IMR-90 (cell line): ENCODE results near the gene TBC1D22A. TPM values are rescaled to one million over a fixed set of nuclear protein-coding genes. Genes with fewer than 3 reads are reported as not detected.

ENCODE experiments used
- ATAC-seq: fragments of 200-7000 bp; cut with Tn5 transposase; 2 replicates; pipeline ENCODE4 v1.9.1; 2020; ENCODE audit warnings: low read depth, mild to moderate bottlenecking, moderate library complexity
- BruUV-seq: library from RNA; stranded (reverse); fragments of 400-500 nt; replicated peaks from 2 replicates; lab custom pipeline; 2021; lab: Mats Ljungman, UMichigan
- CTCF ChIA-PET: fragments of 300-600 bp; formaldehyde crosslinking; extraction: SDS; loops from one replicate; lab custom pipeline; 2021; ENCODE audit warnings: antibody characterized with exemption; lab: Yijun Ruan, JAX
- POLR2A ChIA-PET: fragments of 300-600 bp; sonication (Branson Sonifier 250); formaldehyde crosslinking; loops from one replicate; lab custom pipeline; 2022; ENCODE audit warnings: antibody characterized with exemption; ENCODE audit not compliant: unreplicated experiment; lab: Charles Lee
- DNase-seq: peaks from one replicate; pipeline ENCODE4 v3.0.0; 2013
- H2AFZ ChIP-seq: replicated peaks from 2 replicates; pipeline ENCODE3; 2013; ENCODE audit warnings: low read length, mild to moderate bottlenecking; ENCODE audit not compliant: poor library complexity
- H2AK5ac ChIP-seq: 2 replicates; pipeline ENCODE4 v1.6.1; 2013; ENCODE audit warnings: low read depth, low read length, inconsistent platforms
- H2AK9ac ChIP-seq: replicated peaks from 2 replicates; pipeline ENCODE3; 2013; ENCODE audit warnings: mild to moderate bottlenecking, low read depth, low read length, moderate library complexity; ENCODE audit not compliant: poor library complexity
- H2BK120ac ChIP-seq: 2 replicates; pipeline ENCODE4 v1.6.1; 2013; ENCODE audit warnings: low read depth, low read length, inconsistent platforms
- H2BK15ac ChIP-seq: 3 replicates; pipeline ENCODE4 v1.6.1; 2013; ENCODE audit warnings: low read depth, low read length, inconsistent platforms
- H2BK20ac ChIP-seq: 2 replicates; pipeline ENCODE4 v1.6.1; 2013; ENCODE audit warnings: low read depth, mild to moderate bottlenecking, inconsistent platforms, low read length, moderate library complexity
- H2BK5ac ChIP-seq: 2 replicates; pipeline ENCODE4 v1.6.1; 2013; ENCODE audit warnings: mild to moderate bottlenecking, low read depth, low read length, inconsistent platforms; ENCODE audit not compliant: poor library complexity, severe bottlenecking
- H3K14ac ChIP-seq: replicated peaks from 2 replicates; pipeline ENCODE4 v1.6.1; 2013; ENCODE audit warnings: low read depth, low read length, inconsistent platforms
- H3K18ac ChIP-seq: 2 replicates; pipeline ENCODE4 v1.6.1; 2013; ENCODE audit warnings: low read depth, low read length, control low read depth
- H3K23ac ChIP-seq: 2 replicates; pipeline ENCODE4 v1.6.1; 2013; ENCODE audit warnings: low read depth, low read length, inconsistent platforms
- H3K27ac ChIP-seq: 2 replicates; pipeline ENCODE4 v1.5.1; 2013; ENCODE audit warnings: mild to moderate bottlenecking, control low read depth, low read length; ENCODE audit not compliant: insufficient read depth
- H3K27me3 ChIP-seq: 2 replicates; pipeline ENCODE4 v1.6.1; 2013; ENCODE audit warnings: low read length; ENCODE audit not compliant: control insufficient read depth, insufficient read depth
- H3K36me3 ChIP-seq: 2 replicates; pipeline ENCODE4 v1.6.1; 2013; ENCODE audit warnings: low read length, mixed read lengths; ENCODE audit not compliant: control insufficient read depth, insufficient read depth
- H3K4ac ChIP-seq: 2 replicates; pipeline ENCODE4 v1.6.1; 2013; ENCODE audit warnings: low read depth, low read length, inconsistent platforms
- H3K4me1 ChIP-seq: 2 replicates; pipeline ENCODE4 v1.6.1; 2013; ENCODE audit warnings: low read length, mixed read lengths; ENCODE audit not compliant: control insufficient read depth, insufficient read depth
- H3K4me2 ChIP-seq: 2 replicates; pipeline ENCODE4 v1.6.1; 2013; ENCODE audit warnings: low read depth, mild to moderate bottlenecking, control low read depth, low read length, moderate library complexity
- H3K4me3 ChIP-seq: 2 replicates; pipeline ENCODE4 v1.5.1; 2013; ENCODE audit warnings: low read depth, mild to moderate bottlenecking, control low read depth, low read length, moderate library complexity; ENCODE audit not compliant: insufficient read depth
- H3K56ac ChIP-seq: 2 replicates; pipeline ENCODE4 v1.6.1; 2013; ENCODE audit warnings: low read length, inconsistent platforms; ENCODE audit not compliant: insufficient read depth; ENCODE audit errors: extremely low read depth
- H3K79me1 ChIP-seq, 2 experiments: 2 replicates each; pipeline ENCODE4 v1.6.1; 2013; ENCODE audit warnings: low read length in 2 of 2, inconsistent platforms in 1 of 2, low read depth in 1 of 2
- H3K9ac ChIP-seq: 2 replicates; pipeline ENCODE4 v1.6.1; 2013; ENCODE audit warnings: low read depth, low read length, control low read depth
- H3K9me1 ChIP-seq: 2 replicates; pipeline ENCODE4 v1.6.1; 2013; ENCODE audit warnings: low read length, inconsistent platforms; ENCODE audit not compliant: insufficient read depth
- H3K9me3 ChIP-seq: 2 replicates; pipeline ENCODE4 v1.6.1; 2013; ENCODE audit warnings: low read length; ENCODE audit not compliant: control insufficient read depth, insufficient read depth
- H4K20me1 ChIP-seq: 2 replicates; pipeline ENCODE4 v1.6.1; 2013; ENCODE audit warnings: low read length, inconsistent platforms; ENCODE audit not compliant: insufficient read depth
- H4K5ac ChIP-seq: 2 replicates; pipeline ENCODE4 v1.6.1; 2013; ENCODE audit warnings: mild to moderate bottlenecking, low read depth, low read length, control low read depth
- H4K8ac ChIP-seq, 2 experiments: 2 replicates each; pipeline ENCODE4 v1.6.1; 2013; ENCODE audit warnings: low read depth in 2 of 2, low read length in 2 of 2, control low read depth in 1 of 2, inconsistent platforms in 1 of 2
- H4K91ac ChIP-seq: 2 replicates; pipeline ENCODE4 v1.6.1; 2013; ENCODE audit warnings: low read depth, low read length, inconsistent platforms; ENCODE audit not compliant: insufficient read depth
- BHLHE40 ChIP-seq: fragments of 150-350 bp; IDR thresholded peaks from 2 replicates; pipeline ENCODE4 v1.6.1; 2016; ENCODE audit warnings: mild to moderate bottlenecking, low read depth, low read length
- CEBPB ChIP-seq: IDR thresholded peaks from 2 replicates; pipeline ENCODE4 v1.6.1; 2012; ENCODE audit warnings: low read depth, low read length, improper control_type of control experiment
- CHD1 ChIP-seq: IDR thresholded peaks from 2 replicates; pipeline ENCODE4 v1.6.1; 2012; ENCODE audit warnings: low read depth, low read length, improper control_type of control experiment
- FOS ChIP-seq: fragments of 150-350 bp; IDR thresholded peaks from 2 replicates; pipeline ENCODE4 v1.6.1; 2016; ENCODE audit warnings: low read depth, low read length
- MAFK ChIP-seq: IDR thresholded peaks from 2 replicates; pipeline ENCODE4 v1.6.1; 2012; ENCODE audit warnings: low read depth, low read length, improper control_type of control experiment
- MAZ ChIP-seq: IDR thresholded peaks from 2 replicates; pipeline ENCODE4 v1.6.1; 2012; ENCODE audit warnings: low read depth, mild to moderate bottlenecking, low read length, improper control_type of control experiment, moderate library complexity, borderline replicate concordance
- MXI1 ChIP-seq: IDR thresholded peaks from 2 replicates; pipeline ENCODE4 v1.6.1; 2012; ENCODE audit warnings: low read depth, mild to moderate bottlenecking, low read length, moderate library complexity, borderline replicate concordance
- NFE2L2 ChIP-seq: fragments of 150-350 bp; IDR thresholded peaks from 2 replicates; pipeline ENCODE4 v1.6.1; 2016; ENCODE audit warnings: low read depth, mild to moderate bottlenecking, low read length
- POLR2A ChIP-seq: IDR thresholded peaks from 2 replicates; pipeline ENCODE4 v1.6.1; 2012; ENCODE audit warnings: mild to moderate bottlenecking, low read depth, low read length
- RAD21 ChIP-seq: IDR thresholded peaks from 2 replicates; pipeline ENCODE4 v1.6.1; 2012; ENCODE audit warnings: low read length, improper control_type of control experiment
- RCOR1 ChIP-seq: IDR thresholded peaks from 2 replicates; pipeline ENCODE4 v1.6.1; 2012; ENCODE audit warnings: mild to moderate bottlenecking, low read length, improper control_type of control experiment; ENCODE audit not compliant: insufficient replicate concordance
- RFX5 ChIP-seq: IDR thresholded peaks from 2 replicates; pipeline ENCODE4 v1.8.0; 2012; ENCODE audit warnings: low read depth, mild to moderate bottlenecking, low read length, moderate library complexity
- SMC3 ChIP-seq: fragments of 150-350 bp; IDR thresholded peaks from 2 replicates; pipeline ENCODE4 v1.6.1; 2016; ENCODE audit warnings: low read depth, mild to moderate bottlenecking, antibody characterized with exemption, low read length, moderate library complexity
- WGBS, 2 experiments: methylation state at CpG; one replicate each; pipeline versions ENCODE4 v1.1.5 to v1.1.7; 2013; ENCODE audit warnings: missing lambda C conversion rate in 2 of 2; ENCODE audit not compliant: insufficient read length in 1 of 2; ENCODE audit errors: extremely low coverage in 2 of 2; 5-methylcytosine and 5-hydroxymethylcytosine counted together
- dilution Hi-C: fragments of 300-500 bp; cut with HindIII; formaldehyde crosslinking; loops from one replicate; pipeline ENCODE4 v1.14.3; 2018; ENCODE audit warnings: low sequenced_read_pairs; ENCODE audit not compliant: unreplicated experiment
- in situ Hi-C: fragments of 300-500 bp; cut with MboI; formaldehyde crosslinking; loops from 3 replicates; pipeline ENCODE4 v1.14.3; 2019; ENCODE audit warnings: low sequenced_read_pairs, inconsistent platforms, mixed read lengths
- intact Hi-C: fragments of 100-400 bp; cut with micrococcal nuclease; formaldehyde crosslinking; loops from 2 replicates; pipeline ENCODE4 v1.10.0; 2022
- polyA plus RNA-seq, 3 experiments: library from polyadenylated mRNA; depleted of rRNA; stranded (reverse); fragments of >200 nt; gene quantifications; 2 replicates each; pipeline ENCODE4 v1.2.3, GENCODE V29; 2012; ENCODE audit warnings: low replicate concordance in 1 of 3
- total RNA-seq: library from RNA; depleted of rRNA; stranded (reverse); fragments of >200 nt; gene quantifications from 2 replicates; pipeline ENCODE4 v1.2.3, GENCODE V29; 2012
- TF ChIP-seq, protein P1 (sequence below): conservative IDR thresholded peaks from 2 replicates; pipeline ENCODE4 v1.5.1; 2012; ENCODE audit warnings: mild to moderate bottlenecking, low read depth, low read length, improper control_type of control experiment
- TF ChIP-seq, protein P2 (sequence below): fragments of 150-350 bp; IDR thresholded peaks from 2 replicates; pipeline ENCODE4 v1.6.1; 2016; ENCODE audit warnings: low read depth, mild to moderate bottlenecking, low read length, moderate library complexity, borderline replicate concordance

TBC1D22A gene
- total and polyA plus RNA-seq, 2 of the 4 experiments (the other 2 are of a cell fraction), result 9.0 to 16.7 TPM

DNA sequence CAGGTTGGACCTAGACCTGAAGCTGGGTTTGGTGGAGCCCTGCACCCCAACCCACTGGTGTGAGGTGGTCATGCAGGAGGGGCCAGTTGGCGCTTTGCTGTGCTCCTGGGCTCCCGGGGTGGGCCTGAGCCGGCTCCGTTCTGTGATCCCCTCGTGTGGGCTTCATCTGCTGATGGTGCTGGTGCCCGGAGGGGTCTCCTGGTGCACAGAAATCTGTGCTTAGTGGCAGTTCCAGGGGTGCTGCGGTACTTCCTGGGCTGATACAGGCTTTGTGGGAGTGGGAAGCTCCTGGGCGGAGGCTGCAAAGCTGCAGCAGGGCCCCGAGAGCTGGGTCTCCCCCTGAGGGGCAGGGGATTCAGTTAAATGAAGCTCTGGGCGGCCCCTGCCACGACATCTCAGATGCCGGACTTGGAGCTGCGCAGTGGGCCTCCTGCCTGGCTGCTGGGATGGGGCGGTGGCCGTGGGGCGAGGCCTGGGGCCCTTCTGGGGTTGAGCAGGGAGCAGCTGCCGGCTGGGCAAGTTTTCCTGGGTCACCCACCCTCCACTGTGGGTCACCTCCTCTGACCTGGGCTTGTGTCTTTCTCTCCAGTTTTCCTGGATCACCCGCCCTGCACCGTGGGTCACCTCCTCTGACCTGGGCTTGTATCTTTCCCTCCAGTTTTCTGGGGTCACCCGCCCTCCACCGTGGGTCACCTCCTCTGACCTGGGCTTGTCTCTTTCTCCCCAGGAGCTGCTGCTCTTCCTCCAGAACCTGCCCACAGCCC, 410.5 kb downstream of the TBC1D22A start:
- 90% methylated on average over 15 of the region's 21 CpGs; no CpG with 5 or more reads in 1 of the 2 experiments for WGBS, 2 experiments
- dilution Hi-C loops, result no loop called here
- CTCF ChIA-PET, result no interaction called here
- no peak for TF ChIP-seq BHLHE40
- no peak for TF ChIP-seq MAFK
- no peak for TF ChIP-seq RCOR1
- TF ChIP-seq, protein P1, sequence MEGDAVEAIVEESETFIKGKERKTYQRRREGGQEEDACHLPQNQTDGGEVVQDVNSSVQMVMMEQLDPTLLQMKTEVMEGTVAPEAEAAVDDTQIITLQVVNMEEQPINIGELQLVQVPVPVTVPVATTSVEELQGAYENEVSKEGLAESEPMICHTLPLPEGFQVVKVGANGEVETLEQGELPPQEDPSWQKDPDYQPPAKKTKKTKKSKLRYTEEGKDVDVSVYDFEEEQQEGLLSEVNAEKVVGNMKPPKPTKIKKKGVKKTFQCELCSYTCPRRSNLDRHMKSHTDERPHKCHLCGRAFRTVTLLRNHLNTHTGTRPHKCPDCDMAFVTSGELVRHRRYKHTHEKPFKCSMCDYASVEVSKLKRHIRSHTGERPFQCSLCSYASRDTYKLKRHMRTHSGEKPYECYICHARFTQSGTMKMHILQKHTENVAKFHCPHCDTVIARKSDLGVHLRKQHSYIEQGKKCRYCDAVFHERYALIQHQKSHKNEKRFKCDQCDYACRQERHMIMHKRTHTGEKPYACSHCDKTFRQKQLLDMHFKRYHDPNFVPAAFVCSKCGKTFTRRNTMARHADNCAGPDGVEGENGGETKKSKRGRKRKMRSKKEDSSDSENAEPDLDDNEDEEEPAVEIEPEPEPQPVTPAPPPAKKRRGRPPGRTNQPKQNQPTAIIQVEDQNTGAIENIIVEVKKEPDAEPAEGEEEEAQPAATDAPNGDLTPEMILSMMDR, result no peak
- TF ChIP-seq MXI1, result no peak
- no peak for TF ChIP-seq RFX5
- no peak for TF ChIP-seq SMC3
- TF ChIP-seq RAD21, result no peak
- no peak for TF ChIP-seq POLR2A
- TF ChIP-seq CHD1, result no peak
- TF ChIP-seq, protein P2, sequence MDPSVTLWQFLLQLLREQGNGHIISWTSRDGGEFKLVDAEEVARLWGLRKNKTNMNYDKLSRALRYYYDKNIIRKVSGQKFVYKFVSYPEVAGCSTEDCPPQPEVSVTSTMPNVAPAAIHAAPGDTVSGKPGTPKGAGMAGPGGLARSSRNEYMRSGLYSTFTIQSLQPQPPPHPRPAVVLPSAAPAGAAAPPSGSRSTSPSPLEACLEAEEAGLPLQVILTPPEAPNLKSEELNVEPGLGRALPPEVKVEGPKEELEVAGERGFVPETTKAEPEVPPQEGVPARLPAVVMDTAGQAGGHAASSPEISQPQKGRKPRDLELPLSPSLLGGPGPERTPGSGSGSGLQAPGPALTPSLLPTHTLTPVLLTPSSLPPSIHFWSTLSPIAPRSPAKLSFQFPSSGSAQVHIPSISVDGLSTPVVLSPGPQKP, result no peak
- TF ChIP-seq MAZ, result no peak
- TF ChIP-seq NFE2L2, result no peak
- no peak for TF ChIP-seq CEBPB
- no peak for TF ChIP-seq FOS

More for the DNA sequence above, 410.5 kb downstream of the TBC1D22A start:
- H3K4me2 ChIP-seq, result no peak overlapping the region
- no peak overlapping the region for H3K23ac ChIP-seq
- intact Hi-C loops, result no loop called here
- H4K8ac ChIP-seq, result no peak overlapping the region
- H3K27me3 ChIP-seq, result no peaks in the 10 kb centered on the region
- H3K14ac ChIP-seq, result no peak overlapping the region
- peaks cover 10% of the 10 kb centered on the region for H3K4me1 ChIP-seq
- no peak overlapping the region for H3K27ac ChIP-seq
- no peak overlapping the region for H4K5ac ChIP-seq
- no peaks in the 10 kb centered on the region for H3K36me3 ChIP-seq
- DNase-seq, result no peak
- no peak overlapping the region for H2BK5ac ChIP-seq
- H2AK9ac ChIP-seq, result no peak overlapping the region
- H3K56ac ChIP-seq, result no peak overlapping the region
- H4K91ac ChIP-seq, result no peak overlapping the region
- H2AFZ ChIP-seq, result no peak overlapping the region
- H2AK5ac ChIP-seq, result no peak overlapping the region
- no peak overlapping the region for H3K18ac ChIP-seq
- H4K20me1 ChIP-seq, result no peaks in the 10 kb centered on the region; the same call in 1 of the 2 replicates
- H3K4ac ChIP-seq, result no peak overlapping the region
- ATAC-seq, result no peak
- no peak overlapping the region for H3K9ac ChIP-seq
- BruUV-seq, result no TSS peak
- in situ Hi-C loops, result no loop called here
- H3K9me3 ChIP-seq, result no peaks in the 10 kb centered on the region
- no peak overlapping the region for H2BK20ac ChIP-seq
- no peak overlapping the region for H2BK120ac ChIP-seq
- no peaks in the 10 kb centered on the region; a peak in 1 of 4 replicates for H3K79me1 ChIP-seq
- POLR2A ChIA-PET, result no interaction called here
- H2BK15ac ChIP-seq, result no peak overlapping the region
- peaks cover 5% of the 10 kb centered on the region; the same call in 1 of the 2 replicates for H3K9me1 ChIP-seq
- H3K4me3 ChIP-seq, result no peak overlapping the region
